Keratinocyte (primary cell): ENCODE results near the gene ANKRD49.

ENCODE experiments used
- EZH2 ChIP-seq: IDR thresholded peaks from one replicate; pipeline ENCODE4 v1.6.1; 2012; ENCODE audit warnings: inconsistent platforms, mild to moderate bottlenecking, low read length, moderate library complexity
- TF ChIP-seq, protein P1 (sequence below), 3 experiments: IDR thresholded peaks in 1 of 3; conservative IDR thresholded peaks in 1 of 3; optimal IDR thresholded peaks in 1 of 3; 2 replicates in 2 of 3; 3 replicates in 1 of 3; pipeline versions ENCODE3 to v1.5.1; 2011; ENCODE audit warnings: low read length in 3 of 3, mild to moderate bottlenecking in 3 of 3, moderate library complexity in 2 of 3, control low read depth in 1 of 3, inconsistent platforms in 1 of 3; ENCODE audit not compliant: insufficient read depth in 2 of 3; ENCODE audit errors: extremely low read depth in 1 of 3

DNA sequence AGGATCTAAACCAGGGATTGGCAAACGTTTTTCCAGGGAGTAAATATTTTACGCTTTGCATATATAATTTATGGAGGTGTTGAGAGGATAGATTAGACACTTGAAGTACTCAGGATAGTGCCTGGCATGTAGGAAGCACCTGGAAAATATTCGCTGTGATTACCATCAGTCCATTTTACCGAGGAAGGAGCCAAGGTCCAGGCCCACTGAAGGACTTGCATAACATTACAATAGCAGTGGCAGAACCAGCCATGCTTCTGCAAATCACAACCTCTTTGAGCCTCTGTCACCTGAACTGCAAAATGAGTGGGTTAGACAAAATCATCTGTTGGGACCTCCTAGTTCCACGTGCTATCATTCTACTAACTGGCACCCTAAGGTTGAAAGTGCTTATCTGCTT is 55.4 kb downstream of the ANKRD49 start:
- TF ChIP-seq, protein P1, sequence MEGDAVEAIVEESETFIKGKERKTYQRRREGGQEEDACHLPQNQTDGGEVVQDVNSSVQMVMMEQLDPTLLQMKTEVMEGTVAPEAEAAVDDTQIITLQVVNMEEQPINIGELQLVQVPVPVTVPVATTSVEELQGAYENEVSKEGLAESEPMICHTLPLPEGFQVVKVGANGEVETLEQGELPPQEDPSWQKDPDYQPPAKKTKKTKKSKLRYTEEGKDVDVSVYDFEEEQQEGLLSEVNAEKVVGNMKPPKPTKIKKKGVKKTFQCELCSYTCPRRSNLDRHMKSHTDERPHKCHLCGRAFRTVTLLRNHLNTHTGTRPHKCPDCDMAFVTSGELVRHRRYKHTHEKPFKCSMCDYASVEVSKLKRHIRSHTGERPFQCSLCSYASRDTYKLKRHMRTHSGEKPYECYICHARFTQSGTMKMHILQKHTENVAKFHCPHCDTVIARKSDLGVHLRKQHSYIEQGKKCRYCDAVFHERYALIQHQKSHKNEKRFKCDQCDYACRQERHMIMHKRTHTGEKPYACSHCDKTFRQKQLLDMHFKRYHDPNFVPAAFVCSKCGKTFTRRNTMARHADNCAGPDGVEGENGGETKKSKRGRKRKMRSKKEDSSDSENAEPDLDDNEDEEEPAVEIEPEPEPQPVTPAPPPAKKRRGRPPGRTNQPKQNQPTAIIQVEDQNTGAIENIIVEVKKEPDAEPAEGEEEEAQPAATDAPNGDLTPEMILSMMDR (optimal IDR thresholded peaks at IDR 0.05 in 1 of 3, IDR thresholded peaks at IDR 0.05 in 1 of 3, conservative IDR thresholded peaks at IDR 0.05 in 1 of 3; ENCODE audit: extremely low read depth in 1 of 3, insufficient read depth in 2 of 3, low read length in 3 of 3): no peak
- no peak for TF ChIP-seq EZH2
